Smooth muscle cell (in vitro differentiated cells): ENCODE results near the gene WDR82. TPM values are rescaled to one million over a fixed set of nuclear protein-coding genes. Genes with fewer than 3 reads are reported as not detected.

Experiments
- DNase-seq: peaks from one replicate; lab custom pipeline; 2025; ENCODE audit not compliant: unreplicated experiment; lab: John Stamatoyannopoulos, UW
- H2AFZ ChIP-seq: fragments of 200-600 bp; sonication (generic); 2 replicates; pipeline ENCODE4 v1.6.0; 2016; ENCODE audit warnings: antibody characterized with exemption, low read depth, mild to moderate bottlenecking
- H3F3A ChIP-seq: fragments of 200-600 bp; sonication (generic); 2 replicates; pipeline ENCODE4 v1.6.0; 2017; ENCODE audit warnings: antibody characterized with exemption, low read depth
- H3K27ac ChIP-seq: fragments of 200-600 bp; sonication (generic); 2 replicates; pipeline ENCODE4 v1.5.1; 2016; ENCODE audit warnings: low read depth, mild to moderate bottlenecking
- H3K27me3 ChIP-seq: fragments of 200-600 bp; sonication (generic); 2 replicates; pipeline ENCODE4 v1.6.1; 2016; ENCODE audit warnings: low read depth, mild to moderate bottlenecking
- H3K36me3 ChIP-seq: fragments of 200-600 bp; sonication (generic); 2 replicates; pipeline ENCODE4 v1.5.1; 2016; ENCODE audit warnings: low read depth
- H3K4me1 ChIP-seq: fragments of 200-600 bp; sonication (generic); 2 replicates; pipeline ENCODE4 v1.5.1; 2016; ENCODE audit warnings: low read depth
- H3K4me2 ChIP-seq: fragments of 200-600 bp; sonication (generic); 2 replicates; pipeline ENCODE4 v1.6.0; 2016; ENCODE audit warnings: mild to moderate bottlenecking
- H3K4me3 ChIP-seq: fragments of 200-600 bp; sonication (generic); 2 replicates; pipeline ENCODE4 v1.5.1; 2016; ENCODE audit warnings: mild to moderate bottlenecking
- H3K79me2 ChIP-seq: fragments of 200-600 bp; sonication (generic); 2 replicates; pipeline ENCODE4 v1.6.0; 2016; ENCODE audit warnings: low read depth, mild to moderate bottlenecking
- H3K9ac ChIP-seq: fragments of 200-600 bp; sonication (generic); 2 replicates; pipeline ENCODE4 v1.6.0; 2016; ENCODE audit warnings: low read depth
- H3K9me3 ChIP-seq: fragments of 200-600 bp; sonication (generic); replicated peaks from 2 replicates; pipeline ENCODE4 v1.5.1; 2016; ENCODE audit warnings: low read depth
- H4K20me1 ChIP-seq: fragments of 200-600 bp; sonication (generic); 2 replicates; pipeline ENCODE4 v1.6.0; 2016; ENCODE audit warnings: low read depth
- WGBS: methylation state at CpG from one replicate; pipeline ENCODE4 v1.1.7; 2016; ENCODE audit warnings: low lambda C conversion rate; 5-methylcytosine and 5-hydroxymethylcytosine counted together
- polyA plus RNA-seq: library from polyadenylated mRNA; unstranded; fragments of >200 nt; fragmentation: Nextera tagmentation; extraction: Ambion mirVana; gene quantifications from 2 replicates; pipeline ENCODE4 v1.2.1, GENCODE V29; 2016
- total RNA-seq: library from RNA; depleted of rRNA; stranded (reverse); fragments of >200 nt; gene quantifications from 2 replicates; pipeline ENCODE4 v1.2.3, GENCODE V29; 2014
- TF ChIP-seq, protein P1 (sequence below): fragments of 200-600 bp; sonication (generic); IDR thresholded peaks from 2 replicates; pipeline ENCODE4 v1.5.1; 2017; ENCODE audit warnings: borderline replicate concordance, mild to moderate bottlenecking, antibody characterized with exemption; ENCODE audit not compliant: insufficient read depth, poor library complexity, severe bottlenecking

WDR82 gene, protein sequence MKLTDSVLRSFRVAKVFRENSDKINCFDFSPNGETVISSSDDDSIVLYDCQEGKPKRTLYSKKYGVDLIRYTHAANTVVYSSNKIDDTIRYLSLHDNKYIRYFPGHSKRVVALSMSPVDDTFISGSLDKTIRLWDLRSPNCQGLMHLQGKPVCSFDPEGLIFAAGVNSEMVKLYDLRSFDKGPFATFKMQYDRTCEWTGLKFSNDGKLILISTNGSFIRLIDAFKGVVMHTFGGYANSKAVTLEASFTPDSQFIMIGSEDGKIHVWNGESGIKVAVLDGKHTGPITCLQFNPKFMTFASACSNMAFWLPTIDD
- total RNA-seq (48.3 and 48.6 TPM in 2 replicates), polyA plus RNA-seq (26.1 and 28.6 TPM in 2 replicates)

DNA sequence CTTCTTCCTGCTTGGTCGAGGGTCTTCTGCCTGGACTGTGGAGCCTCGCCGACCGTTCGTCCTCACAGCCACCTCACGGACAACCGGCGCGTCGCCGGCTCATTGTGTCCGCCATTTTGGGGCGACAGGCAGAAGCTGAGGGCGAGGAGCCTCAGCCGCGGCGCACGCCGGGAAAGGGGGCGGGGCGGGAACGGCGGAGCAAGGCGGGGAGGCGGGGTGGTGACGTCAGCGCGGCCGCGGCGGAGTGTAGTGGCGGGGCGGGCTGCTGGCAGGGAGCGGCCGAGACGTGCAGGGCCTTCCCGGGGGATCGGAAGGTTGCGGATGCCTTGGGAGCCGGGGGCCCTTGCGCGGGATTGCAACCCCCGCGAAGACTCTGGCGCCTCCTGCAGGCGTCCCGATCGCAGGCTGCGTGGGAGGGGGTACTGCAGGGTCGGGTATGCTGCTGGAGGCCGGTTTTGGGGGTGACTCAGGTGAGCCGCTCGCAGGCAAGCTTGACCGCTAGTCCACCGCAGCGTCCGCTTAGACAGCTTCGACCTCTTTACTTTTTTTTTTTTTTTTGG, at the start of gene WDR82:
Gene WDR82, minus strand, starts transcription at position 140 of the 560 bp plus-strand sequence. CDS start 288 bp downstream, outside the sequence.
- Histone ChIP-seq H4K20me1 (peaks cover 42% of the 10 kb centered on the region), H3K79me2 (peaks cover 46% of the 10 kb centered on the region), H3K4me3 (peak within 1 kb of the TSS; percentile 75), H3K4me1 (peaks cover 30% of the 10 kb centered on the region), H3F3A (peaks cover 18% of the 10 kb centered on the region), H3K27ac (peak within 1 kb of the TSS; percentile 87), H3K27me3 (no peaks in the 10 kb centered on the region), H3K9ac (peak within 1 kb of the TSS; percentile 91), H3K4me2 (peak within 1 kb of the TSS; percentile 100), H3K36me3 (no peaks in the 10 kb centered on the region), H3K9me3 (no peaks in the 10 kb centered on the region), H2AFZ (peak within 1 kb of the TSS; percentile 59)
- WGBS, result 1% methylated on average over 44 of the region's 58 CpGs
- DNase-seq, result peak; percentile 94
- TF ChIP-seq, protein P1, sequence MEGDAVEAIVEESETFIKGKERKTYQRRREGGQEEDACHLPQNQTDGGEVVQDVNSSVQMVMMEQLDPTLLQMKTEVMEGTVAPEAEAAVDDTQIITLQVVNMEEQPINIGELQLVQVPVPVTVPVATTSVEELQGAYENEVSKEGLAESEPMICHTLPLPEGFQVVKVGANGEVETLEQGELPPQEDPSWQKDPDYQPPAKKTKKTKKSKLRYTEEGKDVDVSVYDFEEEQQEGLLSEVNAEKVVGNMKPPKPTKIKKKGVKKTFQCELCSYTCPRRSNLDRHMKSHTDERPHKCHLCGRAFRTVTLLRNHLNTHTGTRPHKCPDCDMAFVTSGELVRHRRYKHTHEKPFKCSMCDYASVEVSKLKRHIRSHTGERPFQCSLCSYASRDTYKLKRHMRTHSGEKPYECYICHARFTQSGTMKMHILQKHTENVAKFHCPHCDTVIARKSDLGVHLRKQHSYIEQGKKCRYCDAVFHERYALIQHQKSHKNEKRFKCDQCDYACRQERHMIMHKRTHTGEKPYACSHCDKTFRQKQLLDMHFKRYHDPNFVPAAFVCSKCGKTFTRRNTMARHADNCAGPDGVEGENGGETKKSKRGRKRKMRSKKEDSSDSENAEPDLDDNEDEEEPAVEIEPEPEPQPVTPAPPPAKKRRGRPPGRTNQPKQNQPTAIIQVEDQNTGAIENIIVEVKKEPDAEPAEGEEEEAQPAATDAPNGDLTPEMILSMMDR, result peak; percentile 42

DNA sequence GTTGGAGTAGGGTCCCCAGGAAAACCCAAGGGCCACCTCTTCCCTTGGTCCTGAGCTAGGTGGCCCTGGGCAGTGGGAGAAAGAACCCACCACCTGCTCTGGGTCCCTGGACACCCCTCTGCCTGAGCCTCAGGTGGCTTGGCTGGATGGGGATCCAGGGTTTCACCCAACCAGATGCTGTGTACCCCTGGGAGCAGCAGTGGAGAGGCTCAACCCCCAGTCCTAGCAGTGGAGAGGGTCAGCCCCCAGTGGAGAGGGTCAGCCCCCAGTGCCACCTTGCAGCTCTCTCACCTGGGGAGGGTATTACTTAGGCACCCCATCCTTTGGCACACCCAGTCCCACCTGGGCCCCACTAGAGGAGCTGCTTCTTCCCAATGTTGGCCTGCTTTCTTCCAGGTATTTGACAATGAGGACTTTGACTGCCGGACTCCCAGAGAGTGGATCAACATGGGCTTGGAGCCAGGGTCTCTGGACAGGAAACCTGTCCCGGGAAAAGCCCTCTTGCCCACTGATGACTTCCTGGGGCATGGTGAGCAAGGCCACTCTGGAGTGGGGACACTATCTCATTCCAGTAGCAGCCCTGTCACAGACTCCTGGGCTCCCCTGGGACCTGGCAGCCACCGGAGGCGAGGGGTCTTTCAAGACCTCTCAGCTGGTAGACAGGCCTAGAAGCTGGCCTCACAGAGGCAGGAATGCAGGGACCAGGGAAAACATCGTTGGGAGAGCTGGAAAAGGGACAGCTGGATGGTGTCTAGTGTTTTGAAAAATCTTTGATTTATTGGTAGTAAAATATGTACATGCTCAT, 49.2 kb upstream of the WDR82 start:
- Histone ChIP-seq H3K9ac (no peak overlapping the region), H3K36me3 (no peaks in the 10 kb centered on the region), H3K4me1 (no peaks in the 10 kb centered on the region), H3K9me3 (no peaks in the 10 kb centered on the region), H4K20me1 (no peaks in the 10 kb centered on the region), H3K27me3 (no peaks in the 10 kb centered on the region), H3K4me2 (no peak overlapping the region), H3K79me2 (no peaks in the 10 kb centered on the region), H3K4me3 (no peak overlapping the region), H3F3A (no peaks in the 10 kb centered on the region), H3K27ac (no peak overlapping the region), H2AFZ (no peak overlapping the region)
- WGBS, result 86% methylated on average over 5 of the region's 5 CpGs
- DNase-seq, result no peak
- TF ChIP-seq, protein P1, result no peak

DNA sequence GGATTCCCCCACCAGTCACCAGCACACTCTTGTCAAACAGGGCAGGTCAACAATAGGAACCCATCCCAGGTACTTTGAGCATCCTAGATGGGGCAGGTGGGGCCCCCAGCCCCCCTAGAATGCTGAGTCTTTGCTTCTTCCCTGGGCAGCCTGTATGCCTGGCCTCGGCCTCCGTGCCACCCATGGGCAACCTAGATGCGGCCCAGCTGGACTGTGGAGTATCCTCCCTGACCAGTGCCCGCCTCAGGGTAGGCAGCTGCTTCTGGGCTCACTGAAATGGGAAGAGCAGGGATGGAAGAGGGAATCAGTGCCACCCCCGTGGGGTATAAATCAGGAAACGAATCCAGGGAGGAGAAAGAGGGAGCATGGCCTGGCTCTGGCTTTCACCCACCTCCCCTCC, 48.5 kb upstream of the WDR82 start:
- H3F3A ChIP-seq, result no peaks in the 10 kb centered on the region
- no peak overlapping the region for H3K4me2 ChIP-seq
- H3K79me2 ChIP-seq, result no peaks in the 10 kb centered on the region
- H3K36me3 ChIP-seq, result no peaks in the 10 kb centered on the region
- no peak for DNase-seq
- no peak overlapping the region for H3K4me3 ChIP-seq
- TF ChIP-seq, protein P1, result no peak
- H4K20me1 ChIP-seq, result no peaks in the 10 kb centered on the region
- no peaks in the 10 kb centered on the region for H3K9me3 ChIP-seq
- 88% methylated on average over 6 of the region's 6 CpGs for whole genome bisulfite sequencing
- no peak overlapping the region for H3K9ac ChIP-seq
- H3K27ac ChIP-seq, result no peak overlapping the region
- no peak overlapping the region for H2AFZ ChIP-seq
- no peaks in the 10 kb centered on the region for H3K27me3 ChIP-seq
- no peaks in the 10 kb centered on the region for H3K4me1 ChIP-seq
